SK-N-MC (cell line): ENCODE measurements around the gene CDH15.

Experiments used
- EZH2 ChIP-seq: fragments of 200-600 bp; sonication (generic); IDR thresholded peaks from one replicate; pipeline ENCODE4 v1.6.1; 2017; ENCODE audit warnings: antibody characterized with exemption
- POLR2AphosphoS5 ChIP-seq: IDR thresholded peaks from 2 replicates; pipeline ENCODE4 v1.6.1; 2012; ENCODE audit warnings: mild to moderate bottlenecking, low read depth, low read length, borderline replicate concordance

- TF ChIP-seq POLR2AphosphoS5 (no peak), EZH2 (no peak)
Observed at GRCh38 chr16:89167425-89167941, 4.1 kb upstream of the CDH15 start.
